A204.1 (cell line): ENCODE results near the gene OSBPL8.

Experiments
- FAIRE-seq: peaks from 2 replicates; lab custom pipeline; 2012; peaks lifted over from hg19 to GRCh38; lab: Jason Lieb, UNC

The OSBPL8 gene

GRCh38 chr12:76555231-76555767 is 4.3 kb downstream of the OSBPL8 start:
- FAIRE-seq: no peak

GRCh38 chr12:76554405-76555230 is 5.0 kb downstream of the OSBPL8 start:
- no peak for FAIRE-seq

GRCh38 chr12:76552343-76552938 is 7.1 kb downstream of the OSBPL8 start:
- no peak for FAIRE-seq

GRCh38 chr12:76551482-76551888 is 8.1 kb downstream of the OSBPL8 start:
- no peak for FAIRE-seq

GRCh38 chr12:76549131-76549530 is 10.4 kb downstream of the OSBPL8 start:
- no peak for FAIRE-seq

DNA sequence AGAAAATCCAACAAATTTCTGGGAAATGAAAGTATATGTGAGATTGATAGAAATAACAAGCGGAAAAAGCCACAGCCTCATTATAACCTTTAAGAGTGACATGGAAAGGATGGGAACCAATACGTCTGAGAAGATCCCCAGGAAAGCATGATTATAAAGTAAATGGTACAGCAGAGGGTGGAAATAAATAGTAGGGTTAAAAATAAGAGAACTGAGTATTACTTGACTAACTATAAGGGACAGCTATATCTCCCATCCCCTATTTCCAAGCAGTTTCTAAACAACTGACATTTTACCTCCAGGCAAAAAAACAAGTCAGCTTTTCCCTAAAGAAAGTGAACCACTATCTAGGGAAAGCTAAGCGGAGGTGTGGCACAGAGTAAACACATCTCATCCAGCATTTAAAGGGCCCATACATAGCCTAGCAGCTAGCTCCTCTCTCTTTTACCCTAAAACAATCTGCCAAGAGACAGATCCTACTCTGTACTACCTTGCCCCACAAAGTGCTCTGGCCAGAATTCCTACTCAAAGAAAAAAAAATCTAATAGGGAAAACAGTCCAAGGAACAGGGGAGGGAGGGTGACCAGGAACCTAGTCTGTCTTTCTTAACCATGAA is 11.2 kb downstream of the OSBPL8 start:
- FAIRE-seq: no peak

- no peak for FAIRE-seq
Measured at GRCh38 chr12:76547526-76547925, 12.0 kb downstream of the OSBPL8 start.

GRCh38 chr12:76546889-76547288 is 12.7 kb downstream of the OSBPL8 start:
- FAIRE-seq: no peak

- no peak for FAIRE-seq
Measured at GRCh38 chr12:76545486-76545885, 14.1 kb downstream of the OSBPL8 start.

DNA sequence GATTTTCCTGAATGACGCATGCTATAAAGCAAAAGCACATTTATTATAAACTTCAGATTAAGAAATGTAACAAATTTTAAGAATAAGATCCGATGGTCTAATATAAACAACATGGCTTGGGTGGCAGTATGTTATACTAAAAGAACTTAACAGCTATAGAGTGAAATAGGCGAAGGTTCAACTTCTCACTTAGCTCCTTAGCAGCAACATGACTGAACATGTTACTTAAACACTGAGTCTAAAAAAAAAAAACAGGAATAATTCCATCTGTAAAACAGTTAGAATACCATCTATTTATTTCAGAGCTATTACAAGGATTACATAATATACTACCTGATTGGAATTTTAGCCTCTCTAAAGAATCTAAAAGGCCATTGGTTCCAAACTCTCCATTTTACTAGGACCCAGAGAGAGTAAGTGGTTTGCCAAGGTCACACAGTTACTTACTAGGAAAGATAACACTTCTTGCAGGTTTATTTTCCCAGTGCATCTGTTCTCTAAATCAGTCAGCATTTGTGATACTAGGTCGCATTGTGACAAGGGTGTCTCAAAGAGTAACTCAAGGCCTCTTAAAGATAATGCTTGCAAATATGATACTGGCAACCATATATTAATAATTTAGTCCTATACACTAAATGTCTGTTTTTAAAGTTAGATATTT is 14.8 kb downstream of the OSBPL8 start:
- FAIRE-seq: no peak

- FAIRE-seq: no peak
Measured at GRCh38 chr12:76543813-76544347, 15.7 kb downstream of the OSBPL8 start.

DNA sequence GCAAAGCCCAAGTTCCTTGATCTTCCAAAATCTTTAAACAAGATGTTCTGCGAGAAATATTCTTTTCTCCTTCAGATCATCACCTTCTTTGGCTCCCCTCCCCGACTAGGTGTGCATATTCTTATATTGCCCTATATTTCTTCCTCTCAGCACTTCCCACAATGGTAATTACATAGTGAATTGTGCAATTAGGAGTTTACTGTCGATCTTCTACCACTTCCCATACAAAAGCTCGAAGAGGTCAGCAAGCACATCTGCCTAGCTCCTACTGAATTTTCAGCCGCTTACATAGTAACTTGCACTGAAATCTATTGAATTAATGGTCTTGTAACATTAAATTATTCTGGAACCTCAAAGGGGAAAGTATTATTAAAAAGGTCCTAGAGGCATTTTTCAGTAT is 16.7 kb downstream of the OSBPL8 start:
- no peak for FAIRE-seq

GRCh38 chr12:76539727-76540126 is 19.8 kb downstream of the OSBPL8 start:
- no peak for FAIRE-seq

- no peak for FAIRE-seq
Measured at GRCh38 chr12:76537923-76538322, 21.6 kb downstream of the OSBPL8 start.

- FAIRE-seq: no peak
Measured at GRCh38 chr12:76536546-76536945, 23.0 kb downstream of the OSBPL8 start.

DNA sequence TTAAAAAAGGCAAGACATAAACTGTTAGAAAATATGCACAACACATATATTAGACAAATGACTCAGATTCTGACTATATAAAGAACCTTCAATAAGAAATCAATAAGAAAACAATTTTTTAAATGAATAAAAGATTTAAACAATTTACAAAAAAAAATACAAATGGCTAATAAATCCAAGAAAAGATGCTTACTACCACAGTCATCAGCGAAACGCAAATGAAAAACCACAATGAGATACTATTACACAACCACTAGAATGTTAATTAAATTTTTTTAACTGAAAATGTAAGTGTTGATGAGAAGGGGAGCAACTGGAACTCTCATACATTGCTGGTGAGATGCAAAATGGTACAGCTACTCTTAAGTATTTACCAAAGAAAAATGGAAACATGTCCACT is 24.4 kb downstream of the OSBPL8 start:
- FAIRE-seq: no peak

DNA sequence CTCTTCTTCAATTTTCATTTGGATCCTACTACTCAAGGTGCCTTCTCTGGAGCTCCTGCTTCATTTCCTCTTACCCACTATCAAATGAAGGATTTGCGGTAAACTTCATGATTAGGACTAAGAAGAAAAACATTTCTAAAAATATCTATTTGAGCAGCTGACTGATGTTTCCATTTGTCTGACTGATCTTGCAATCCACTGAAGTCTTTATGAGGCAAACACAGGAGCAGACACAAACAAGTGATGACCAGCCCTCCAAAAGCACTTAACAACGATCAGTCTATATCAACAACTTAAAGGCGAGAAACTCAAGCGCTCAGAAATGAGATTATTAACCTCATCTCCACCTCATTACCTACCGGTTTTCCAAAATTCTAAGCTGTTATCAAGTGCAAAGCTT is 26.2 kb downstream of the OSBPL8 start:
- no peak for FAIRE-seq

GRCh38 chr12:76532520-76532919 is 27.1 kb downstream of the OSBPL8 start:
- no peak for FAIRE-seq

DNA sequence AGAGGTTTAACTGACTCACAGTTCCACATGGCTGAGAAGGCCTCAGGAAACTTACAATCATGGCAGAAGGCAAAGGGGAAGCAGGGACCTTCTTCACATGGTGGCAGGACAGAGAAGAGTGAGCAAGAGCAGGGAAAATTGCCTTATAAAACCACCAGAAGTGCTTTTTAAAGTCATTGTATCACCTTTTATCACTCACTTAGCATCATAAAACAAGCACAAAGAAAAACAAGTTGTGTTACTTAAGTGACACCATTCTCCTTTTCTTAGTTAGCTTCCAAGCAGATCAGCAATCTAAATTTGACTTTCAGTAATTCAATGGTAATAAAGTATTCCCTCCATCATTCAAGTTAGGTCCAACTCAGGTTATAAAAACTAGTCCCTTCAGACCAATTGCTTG is 28.5 kb downstream of the OSBPL8 start:
- FAIRE-seq: no peak

- no peak for FAIRE-seq
Measured at GRCh38 chr12:76530516-76530915, 29.1 kb downstream of the OSBPL8 start.

DNA sequence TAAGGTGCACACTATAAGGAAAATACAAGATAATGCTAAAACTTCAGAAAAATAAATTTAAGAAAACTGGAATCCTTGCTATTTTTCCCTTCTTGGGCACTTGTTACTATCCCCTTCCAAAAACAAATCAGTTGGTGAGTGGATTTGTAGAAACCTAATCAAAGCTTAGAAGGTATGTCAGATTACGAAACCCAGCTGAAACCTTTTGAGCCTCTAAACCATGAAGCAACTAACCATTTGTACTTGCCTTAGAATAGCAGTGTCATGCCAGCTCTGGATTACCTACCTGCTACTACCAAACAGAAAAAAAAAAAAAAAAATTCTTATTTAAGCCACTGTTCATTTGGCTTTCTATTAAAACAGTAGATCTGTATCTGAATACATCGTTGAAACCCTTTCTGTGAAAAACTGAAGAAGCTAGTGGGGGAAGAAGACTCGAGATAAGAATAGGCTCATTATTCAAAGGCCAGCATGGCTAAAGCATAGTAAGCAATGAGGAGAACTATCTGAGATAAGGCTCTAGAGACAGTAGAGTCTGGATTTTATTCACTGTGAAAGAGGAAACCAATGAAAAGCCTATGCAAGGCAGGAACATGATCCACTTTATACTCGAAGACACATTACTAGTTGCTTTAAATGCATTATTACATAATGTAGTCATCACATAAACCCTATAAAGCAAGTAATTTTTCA is 30.2 kb downstream of the OSBPL8 start:
- no peak for FAIRE-seq

DNA sequence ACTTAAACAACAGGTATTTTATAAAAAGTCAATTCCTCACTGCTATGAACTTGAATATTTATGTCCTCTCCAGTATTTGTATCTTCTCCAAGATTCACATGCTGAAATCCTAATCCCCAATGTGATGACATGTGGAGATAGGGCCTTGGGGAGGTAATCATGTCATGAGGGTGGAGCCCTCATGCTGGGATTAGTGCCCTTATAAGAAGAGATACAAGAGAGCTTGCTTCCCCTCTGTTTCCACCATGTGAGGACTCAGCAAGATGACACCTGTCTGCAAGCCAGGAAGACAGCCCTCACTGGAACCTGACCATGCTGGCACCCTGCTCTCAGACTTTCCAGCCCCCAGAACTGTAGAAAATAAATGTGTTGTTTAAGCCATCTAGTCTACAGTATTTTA is 36.2 kb downstream of the OSBPL8 start:
- no peak for FAIRE-seq
